ENCODE results near the gene KRTAP10-6. TPM values are rescaled to one million over a fixed set of nuclear protein-coding genes. Genes with fewer than 3 reads are reported as not detected.
"Not testable (repeated sequence)": the region's sequence is repeated elsewhere in the genome, so short reads cannot be mapped to it uniquely, and the experiment has no call there.

KRTAP10-6 gene
- total RNA-seq, 1 donor from 2014 or later = not detected

GRCh38 chr21:44599264-44600029 is 7.1 kb upstream of the KRTAP10-6 start:
- no peak for DNase-seq (ENCODE audit: low spot score)

GRCh38 chr21:44598061-44598460 is 5.8 kb upstream of the KRTAP10-6 start:
- no peak for DNase-seq (ENCODE audit: low spot score)

GRCh38 chr21:44596068-44596725 is 3.9 kb upstream of the KRTAP10-6 start:
- DNase-seq (ENCODE audit: low spot score) = no peak

GRCh38 chr21:44595524-44595923 is 3.2 kb upstream of the KRTAP10-6 start:
- DNase-seq (ENCODE audit: low spot score) = no peak

GRCh38 chr21:44594406-44594916 is 2.2 kb upstream of the KRTAP10-6 start:
- DNase-seq (ENCODE audit: low spot score) = no peak

- no peak for DNase-seq (ENCODE audit: low spot score)
Observed at GRCh38 chr21:44593598-44594405, 1.5 kb upstream of the KRTAP10-6 start.

- DNase-seq (ENCODE audit: low spot score) = not testable (repeated sequence)
Observed at GRCh38 chr21:44591801-44592130, 539 bp downstream of the KRTAP10-6 start.

- DNase-seq (ENCODE audit: low spot score) = not testable (repeated sequence)
Observed at GRCh38 chr21:44590897-44591800, 1.2 kb downstream of the KRTAP10-6 start.

GRCh38 chr21:44590311-44590721 is 2.0 kb downstream of the KRTAP10-6 start:
- DNase-seq (ENCODE audit: low spot score) = no peak

GRCh38 chr21:44589586-44590305 is 2.6 kb downstream of the KRTAP10-6 start:
- DNase-seq (ENCODE audit: low spot score) = no peak

- DNase-seq (ENCODE audit: low spot score) = no peak
Observed at GRCh38 chr21:44589094-44589493, 3.2 kb downstream of the KRTAP10-6 start.

GRCh38 chr21:44585892-44586291 is 6.4 kb downstream of the KRTAP10-6 start:
- DNase-seq (ENCODE audit: low spot score) = no peak

GRCh38 chr21:44583800-44584147 is 8.5 kb downstream of the KRTAP10-6 start:
- DNase-seq (ENCODE audit: low spot score) = no peak

GRCh38 chr21:44583089-44583799 is 9.1 kb downstream of the KRTAP10-6 start:
- DNase-seq (ENCODE audit: low spot score) = no peak

GRCh38 chr21:44582055-44582454 is 10.2 kb downstream of the KRTAP10-6 start:
- DNase-seq (ENCODE audit: low spot score) = no peak

GRCh38 chr21:44581158-44581557 is 11.1 kb downstream of the KRTAP10-6 start:
- no peak for DNase-seq (ENCODE audit: low spot score)

- not testable (repeated sequence) for DNase-seq (ENCODE audit: low spot score)
Observed at GRCh38 chr21:44580231-44580821, 12.0 kb downstream of the KRTAP10-6 start, which contains the start of gene KRTAP10-5. Gene KRTAP10-5, minus strand, starts transcription at chr21:44580604. Its CDS starts 26 bp downstream, at chr21:44580578.

- no peak for DNase-seq (ENCODE audit: low spot score)
Observed at GRCh38 chr21:44579833-44580144, 12.5 kb downstream of the KRTAP10-6 start.

- no peak for DNase-seq (ENCODE audit: low spot score)
Observed at GRCh38 chr21:44579056-44579832, 13.1 kb downstream of the KRTAP10-6 start.

Data from ureter (tissue), 1 donor.